ENCODE data around the gene NATD1.

NATD1 gene

GRCh38 chr17:21189361-21189760 is 63.8 kb downstream of the NATD1 start:
- no peak for DNase-seq

Data from islet precursor cell (in vitro differentiated cells).